HG02884 (cell line): ENCODE results near the gene SNRNP200.
A peak's percentile ranks its signal among the peaks of the same experiment; 100 is the strongest.

ENCODE experiments used
- ATAC-seq: cut with Tn5 transposase; IDR thresholded peaks from one replicate; pipeline ENCODE4 v1.9.1; 2021; ENCODE audit warnings: mild to moderate bottlenecking, moderate library complexity; ENCODE audit not compliant: unreplicated experiment

SNRNP200 gene

DNA sequence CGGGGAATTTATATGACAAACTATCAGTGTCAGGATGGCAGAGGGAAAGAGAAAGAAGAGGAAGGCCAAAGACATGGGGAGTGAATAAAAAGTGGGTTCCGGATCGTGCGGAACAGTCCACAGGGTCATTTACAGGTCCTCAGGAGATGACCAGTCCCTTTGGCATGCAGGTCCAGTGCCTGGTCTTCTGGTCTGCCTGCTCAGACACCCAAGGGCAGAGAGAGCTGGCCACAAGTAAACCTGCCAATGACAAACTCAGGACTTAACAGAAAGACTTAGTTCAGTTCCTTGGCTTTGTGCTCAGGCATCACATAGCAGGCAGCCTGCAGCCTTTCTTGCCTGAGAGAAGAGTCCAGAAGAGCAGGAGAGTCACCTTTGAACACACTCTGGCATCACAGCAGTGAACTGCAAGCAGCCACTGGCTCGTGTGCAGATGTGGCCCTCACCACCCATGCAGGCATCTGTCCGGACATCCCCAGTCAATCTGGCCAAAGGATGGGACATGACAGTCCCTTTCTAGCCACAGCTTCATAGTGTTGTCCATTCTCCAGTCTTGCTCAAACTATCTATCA lies 53.5 kb downstream of the SNRNP200 start:
- ATAC-seq, result no peak

DNA sequence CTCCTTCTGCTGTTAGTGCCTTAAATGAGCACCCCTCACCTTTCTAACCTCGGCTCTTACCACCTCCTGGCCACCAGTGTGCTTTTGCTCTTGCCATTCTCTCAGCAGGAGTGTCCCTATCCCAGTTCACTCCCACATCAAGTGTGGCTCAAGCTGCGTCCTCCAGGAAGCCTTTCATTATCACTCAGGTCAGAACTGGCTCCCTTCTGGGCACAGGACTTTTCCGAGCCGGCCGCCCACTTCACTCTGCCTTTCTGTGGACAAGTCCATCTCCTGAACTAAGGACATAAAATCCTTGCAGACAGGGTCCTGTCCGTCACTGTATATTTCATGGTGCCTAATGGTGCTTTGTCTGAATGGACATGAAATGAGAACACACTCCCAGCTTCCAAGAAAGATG lies 55.2 kb downstream of the SNRNP200 start:
- ATAC-seq, result no peak

GRCh38 chr2:96249654-96250053 lies 55.7 kb downstream of the SNRNP200 start:
- no peak for ATAC-seq

- ATAC-seq, result no peak
Observed at GRCh38 chr2:96248624-96249023, 56.7 kb downstream of the SNRNP200 start.

DNA sequence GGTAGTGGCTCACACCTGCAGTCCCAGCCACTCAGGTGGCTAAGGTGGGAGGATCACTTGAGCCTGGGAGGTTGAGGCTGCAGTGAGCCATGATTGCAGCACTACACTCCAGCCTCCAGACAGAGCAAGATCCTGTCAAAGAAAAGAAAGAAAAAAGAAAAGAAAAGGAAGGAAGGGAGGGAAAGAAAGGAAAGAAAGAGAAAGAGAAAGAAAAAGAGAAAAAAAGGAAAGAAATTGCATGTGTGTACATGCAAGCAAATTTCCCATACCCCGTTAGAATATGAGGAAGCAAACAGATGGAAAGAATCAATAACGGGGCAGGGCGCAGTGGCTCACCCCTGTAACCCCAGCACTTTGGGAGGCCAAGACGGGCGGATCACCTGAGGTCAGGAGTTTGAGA lies 57.5 kb downstream of the SNRNP200 start:
- ATAC-seq, result no peak

DNA sequence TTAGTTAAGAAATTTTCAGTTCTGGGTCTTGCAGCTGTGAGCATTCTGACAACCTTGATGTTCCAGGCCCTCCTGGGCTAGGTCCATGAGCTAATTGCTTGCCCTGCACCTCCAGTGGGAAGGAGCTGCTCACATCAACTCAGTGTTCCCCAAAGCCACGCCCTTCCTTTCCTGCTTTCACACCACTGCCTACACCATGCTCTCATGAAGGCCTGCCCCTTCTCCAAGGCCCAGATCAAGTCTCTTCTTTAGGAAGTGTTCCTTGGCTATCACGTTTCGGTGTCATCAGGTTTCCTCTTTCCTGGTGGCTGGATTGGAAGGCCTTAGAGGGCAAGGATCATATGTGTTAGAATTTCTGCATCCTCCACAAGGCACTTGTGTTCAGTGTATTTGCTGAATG lies 58.3 kb downstream of the SNRNP200 start:
- no peak for ATAC-seq

DNA sequence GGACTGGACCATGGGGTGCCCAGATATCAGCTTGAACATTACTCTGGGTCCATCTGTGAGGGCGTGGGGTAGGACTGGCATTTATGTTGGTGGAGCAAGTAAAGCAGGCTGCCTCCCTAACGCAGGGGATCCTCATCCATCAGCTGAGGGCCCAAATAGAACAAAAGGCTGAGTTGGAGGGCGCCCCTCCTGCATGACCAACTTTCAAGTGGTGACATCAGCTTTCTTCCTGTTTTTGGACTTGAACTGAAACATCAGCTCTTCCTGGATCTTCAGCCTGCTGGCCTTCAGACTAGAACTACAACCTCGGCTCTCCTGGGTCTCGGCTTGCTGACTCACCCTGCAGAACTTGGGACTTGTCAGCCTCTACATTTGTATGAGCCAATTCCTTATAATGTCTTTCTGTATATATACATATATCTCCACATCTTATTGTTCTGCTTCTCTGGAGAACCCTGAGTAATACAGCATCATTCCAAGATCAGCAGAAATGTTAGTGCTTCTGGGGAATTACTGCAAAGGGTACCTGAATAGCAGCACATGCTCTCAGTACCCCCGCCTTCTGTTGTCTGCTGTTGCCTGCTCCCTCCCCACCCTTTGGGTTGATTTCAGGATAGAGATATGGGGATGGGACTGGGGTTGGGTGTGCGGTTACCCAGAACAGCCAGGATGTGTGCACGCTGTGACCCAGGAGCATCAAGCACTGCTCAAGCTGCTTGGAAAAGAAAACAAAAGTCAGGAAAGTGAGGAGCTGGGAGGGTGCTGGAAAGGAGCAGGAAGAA lies 59.5 kb downstream of the SNRNP200 start:
- no peak for ATAC-seq

DNA sequence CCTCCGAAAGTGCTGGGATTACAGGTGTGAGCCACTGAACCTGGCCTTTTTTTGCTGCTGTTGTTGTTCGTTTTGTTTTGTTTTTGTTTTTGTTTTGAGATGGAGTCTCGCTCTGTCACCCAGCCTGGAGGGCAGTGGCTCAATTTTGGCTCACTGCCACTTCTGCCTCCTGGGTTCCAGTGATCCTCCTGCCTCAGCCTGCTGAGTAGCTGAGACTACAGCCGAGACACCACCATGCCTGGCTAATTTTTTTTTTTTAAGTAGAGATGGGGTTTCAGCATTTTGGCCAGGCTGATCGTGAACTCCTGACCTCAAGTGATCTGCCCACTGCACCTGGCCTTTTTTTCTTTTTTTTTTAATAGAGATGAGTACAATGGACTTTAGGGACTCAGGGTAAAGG lies 61.5 kb downstream of the SNRNP200 start:
- ATAC-seq, result no peak

GRCh38 chr2:96241900-96242611 lies 63.3 kb downstream of the SNRNP200 start:
- ATAC-seq, result peak; percentile 90

DNA sequence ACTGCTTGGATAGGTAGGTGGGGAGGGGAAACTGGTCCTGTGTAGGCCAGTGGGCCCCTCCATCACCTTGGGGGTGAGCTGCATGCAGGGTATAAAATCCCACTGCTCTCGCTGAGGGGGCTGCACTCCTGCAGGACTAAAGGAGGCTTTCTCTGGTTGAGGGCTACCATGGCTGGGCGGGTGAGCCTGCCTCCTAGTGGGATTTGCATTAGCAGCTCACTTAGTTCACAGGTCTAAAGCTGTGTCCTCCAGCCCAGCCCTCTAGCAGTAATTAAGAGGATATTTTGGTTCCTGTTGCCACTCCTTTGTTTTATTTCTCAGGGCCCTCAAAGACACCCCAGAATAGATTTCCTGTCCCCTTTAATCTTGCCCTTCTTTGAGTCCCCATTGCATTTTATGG lies 64.1 kb downstream of the SNRNP200 start:
- ATAC-seq, result no peak

GRCh38 chr2:96240341-96241038 lies 64.9 kb downstream of the SNRNP200 start:
- ATAC-seq, result no peak

GRCh38 chr2:96239745-96240264 lies 65.5 kb downstream of the SNRNP200 start:
- ATAC-seq, result no peak

- no peak for ATAC-seq
Observed at GRCh38 chr2:96239091-96239490, 66.3 kb downstream of the SNRNP200 start.

DNA sequence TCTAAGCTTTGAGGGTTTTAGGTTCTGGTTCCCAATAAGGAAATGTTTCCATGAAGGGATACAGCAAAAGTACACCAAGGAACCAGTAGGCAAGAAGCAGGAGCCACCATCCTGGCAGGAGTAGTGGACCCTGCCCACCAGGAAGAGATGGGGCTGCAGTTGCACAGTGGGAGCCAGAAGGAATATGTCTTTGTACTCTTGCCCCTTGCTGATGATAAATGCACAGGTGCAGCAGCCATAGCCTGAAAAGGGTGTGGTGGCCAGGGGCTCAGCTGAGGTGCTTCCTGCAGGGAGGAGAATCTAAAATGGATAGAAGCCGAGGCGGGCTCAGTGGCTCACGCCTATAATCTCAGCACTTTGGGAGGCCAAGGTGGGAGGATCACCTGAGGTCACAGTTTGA lies 67.1 kb downstream of the SNRNP200 start:
- ATAC-seq, result no peak

- ATAC-seq, result no peak
Observed at GRCh38 chr2:96236882-96237281, 68.5 kb downstream of the SNRNP200 start.

DNA sequence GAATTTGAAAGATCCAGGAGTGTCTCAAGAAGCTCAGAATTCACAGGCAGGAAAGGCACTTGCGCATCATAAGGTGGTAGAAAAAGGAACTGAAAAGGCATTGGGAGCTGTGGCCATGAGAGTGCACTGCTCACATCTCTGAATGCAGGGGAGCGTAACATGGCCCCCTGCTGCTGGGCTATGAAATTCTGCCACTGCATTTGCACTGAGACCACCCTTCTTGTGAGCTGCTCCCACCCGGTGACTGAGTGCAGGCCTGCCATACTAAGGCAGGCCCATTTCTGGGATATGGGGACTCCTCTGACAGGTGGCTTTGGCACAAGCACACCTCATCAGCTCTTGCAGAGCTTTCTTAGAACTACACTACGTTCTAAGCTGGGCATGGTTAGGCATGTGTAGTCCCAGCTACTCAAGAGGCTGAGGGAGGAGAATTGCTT lies 71.4 kb downstream of the SNRNP200 start:
- peak; percentile 82 for ATAC-seq

DNA sequence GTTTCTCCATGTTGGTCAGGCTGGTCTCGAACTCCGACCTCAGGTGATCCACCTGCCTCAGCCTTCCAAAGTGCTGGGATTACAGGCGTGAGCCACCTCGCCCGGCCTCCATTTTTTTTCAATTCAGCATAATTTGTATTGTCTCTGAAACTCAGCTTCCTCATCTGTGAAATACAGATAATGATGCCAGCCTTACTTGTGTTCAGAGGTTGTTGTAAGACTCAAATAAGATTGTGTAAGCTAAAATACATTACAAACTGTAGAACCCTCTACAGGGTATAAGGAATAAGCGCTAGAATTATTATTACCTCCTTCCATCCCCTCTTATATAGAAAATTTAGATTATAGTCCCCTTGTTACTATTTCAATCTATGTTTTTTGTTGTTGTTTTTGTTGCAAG lies 71.9 kb downstream of the SNRNP200 start:
- no peak for ATAC-seq

DNA sequence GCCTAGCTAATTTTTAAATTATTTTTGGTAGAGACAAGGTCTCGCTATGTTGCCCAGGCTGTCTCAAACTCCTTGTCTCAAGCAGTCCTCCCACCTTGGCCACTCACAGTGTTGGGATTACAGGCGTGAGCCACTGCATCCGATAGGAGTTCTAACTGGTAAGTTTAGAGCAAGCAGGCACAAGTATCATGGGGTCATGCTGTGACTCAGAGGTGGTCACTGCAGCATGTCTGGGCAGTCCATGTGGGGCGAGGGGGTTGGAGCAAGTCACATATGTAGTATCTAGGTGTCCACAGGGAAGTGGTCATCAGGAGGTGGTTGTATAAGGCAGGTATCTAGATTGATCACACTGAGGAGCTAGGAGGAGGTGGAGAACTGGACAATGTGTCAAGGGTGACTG lies 74.0 kb downstream of the SNRNP200 start:
- ATAC-seq, result no peak

- peak; percentile 75 for ATAC-seq
Observed at GRCh38 chr2:96225016-96225533, 80.3 kb downstream of the SNRNP200 start.
